Esophagus muscularis mucosa (tissue), 4 donors: Measurements from ENCODE around the gene GALNT7. TPM values are rescaled to one million over a fixed set of nuclear protein-coding genes. Genes with fewer than 3 reads are reported as not detected.

ENCODE experiments used
- DNase-seq: peaks from one replicate; pipeline ENCODE4 v3.0.0-alpha.2; 2017; ENCODE audit errors: extremely low spot score
- H3K27ac ChIP-seq, 4 donors: fragments of 200-600 bp; sonication (generic); replicated peaks in 1 of 4; 1 replicate in 3 of 4; 2 replicates in 1 of 4; pipeline ENCODE4 v1.5.1; 2016 to 2019; ENCODE audit warnings: mild to moderate bottlenecking in 1 of 4
- H3K27me3 ChIP-seq, 4 donors: fragments of 200-600 bp; sonication (generic); one replicate each; pipeline versions ENCODE4 v1.5.1 to v1.6.0; 2016 to 2019
- H3K36me3 ChIP-seq, 4 donors: fragments of 200-600 bp; sonication (generic); one replicate each; pipeline ENCODE4 v1.5.1; 2016 to 2019
- H3K4me1 ChIP-seq, 4 donors: fragments of 200-600 bp; sonication (generic); one replicate each; pipeline ENCODE4 v1.5.1; 2016 to 2019
- H3K4me3 ChIP-seq, 4 donors: fragments of 200-600 bp; sonication (generic); 1 replicate in 2 of 4; 2 replicates in 2 of 4; pipeline ENCODE4 v1.5.1; 2016 to 2019; ENCODE audit warnings: mild to moderate bottlenecking in 4 of 4, moderate library complexity in 1 of 4
- H3K9me3 ChIP-seq, 4 donors: fragments of 200-600 bp; sonication (generic); 1 replicate in 3 of 4; 2 replicates in 1 of 4; pipeline ENCODE4 v1.5.1; 2016 to 2019
- EP300 ChIP-seq: sonication (generic); formaldehyde crosslinking; IDR thresholded peaks from one replicate; pipeline ENCODE4 v1.6.1; 2017; ENCODE audit warnings: antibody characterized with exemption
- POLR2A ChIP-seq: fragments of 450-650 bp; IDR thresholded peaks from one replicate; pipeline ENCODE4 v1.6.1; 2017; ENCODE audit warnings: antibody characterized with exemption, moderate library complexity, mild to moderate bottlenecking, low read depth
- POLR2AphosphoS5 ChIP-seq, 2 donors: sonication (generic); formaldehyde crosslinking; IDR thresholded peaks; one replicate each; pipeline ENCODE4 v1.6.1; 2017; ENCODE audit warnings: antibody characterized with exemption in 2 of 2
- WGBS: methylation state at CpG from one replicate; pipeline ENCODE4 v1.1.5; 2018; 5-methylcytosine and 5-hydroxymethylcytosine counted together
- intact Hi-C: fragments of 100-400 bp; cut with DNase I; formaldehyde crosslinking; loops from one replicate; pipeline ENCODE4 v1.15.1; 2023
- total RNA-seq, 4 donors: library from RNA; depleted of rRNA; stranded (reverse); fragments of >200 nt; gene quantifications; one replicate each; pipeline versions ENCODE4 v1.1.0 to v1.2.1, GENCODE V29; 2016
- TF ChIP-seq, protein P1 (sequence below), 3 experiments: fragments of 200-600 bp in 2 of 3; fragments of 450-650 bp in 1 of 3; sonication (generic) in 2 of 3; IDR thresholded peaks; one replicate each; pipeline ENCODE4 v1.5.1; 2017 to 2019; ENCODE audit warnings: antibody characterized with exemption in 3 of 3, mild to moderate bottlenecking in 2 of 3, moderate library complexity in 1 of 3

Gene GALNT7
- total RNA-seq, 4 donors from 2014 or later = 9.6 to 20.2 (median 12.9) TPM

DNA sequence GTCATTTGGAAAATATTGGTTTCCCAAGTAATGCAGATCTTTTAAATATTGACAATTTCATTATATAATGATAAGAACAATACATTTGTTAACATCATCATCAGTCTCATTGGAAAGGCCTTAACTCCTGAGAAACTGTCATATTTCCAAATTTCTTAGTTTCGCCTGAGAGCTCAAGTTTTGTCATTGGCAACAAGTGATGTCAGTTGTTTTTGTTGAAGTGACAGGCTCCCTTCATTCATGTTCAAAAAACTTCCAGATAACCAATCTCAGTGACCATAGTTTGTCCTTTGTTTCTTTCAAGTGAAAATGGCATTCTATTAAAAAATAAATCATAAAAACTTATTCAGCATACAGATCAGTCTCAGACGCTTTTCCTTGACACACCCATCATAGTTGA, 93.8 kb downstream of the GALNT7 start:
- H3K4me3 ChIP-seq = no peak overlapping the region
- H3K4me1 ChIP-seq = peaks cover 4 to 12% (median 7%) of the 10 kb centered on the region in 4 donors
- TF ChIP-seq, protein P1, sequence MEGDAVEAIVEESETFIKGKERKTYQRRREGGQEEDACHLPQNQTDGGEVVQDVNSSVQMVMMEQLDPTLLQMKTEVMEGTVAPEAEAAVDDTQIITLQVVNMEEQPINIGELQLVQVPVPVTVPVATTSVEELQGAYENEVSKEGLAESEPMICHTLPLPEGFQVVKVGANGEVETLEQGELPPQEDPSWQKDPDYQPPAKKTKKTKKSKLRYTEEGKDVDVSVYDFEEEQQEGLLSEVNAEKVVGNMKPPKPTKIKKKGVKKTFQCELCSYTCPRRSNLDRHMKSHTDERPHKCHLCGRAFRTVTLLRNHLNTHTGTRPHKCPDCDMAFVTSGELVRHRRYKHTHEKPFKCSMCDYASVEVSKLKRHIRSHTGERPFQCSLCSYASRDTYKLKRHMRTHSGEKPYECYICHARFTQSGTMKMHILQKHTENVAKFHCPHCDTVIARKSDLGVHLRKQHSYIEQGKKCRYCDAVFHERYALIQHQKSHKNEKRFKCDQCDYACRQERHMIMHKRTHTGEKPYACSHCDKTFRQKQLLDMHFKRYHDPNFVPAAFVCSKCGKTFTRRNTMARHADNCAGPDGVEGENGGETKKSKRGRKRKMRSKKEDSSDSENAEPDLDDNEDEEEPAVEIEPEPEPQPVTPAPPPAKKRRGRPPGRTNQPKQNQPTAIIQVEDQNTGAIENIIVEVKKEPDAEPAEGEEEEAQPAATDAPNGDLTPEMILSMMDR (IDR thresholded peaks at IDR 0.05) = no peak
- TF ChIP-seq POLR2A (no peak), EP300 (no peak), POLR2AphosphoS5 (IDR thresholded peaks at IDR 0.05) (no peak)
- no peaks in the 10 kb centered on the region for H3K27me3 ChIP-seq
- no peak overlapping the region for H3K27ac ChIP-seq
- intact Hi-C loops = no loop called here
- no peak for DNase-seq
- no peaks in the 10 kb centered on the region for H3K36me3 ChIP-seq
- WGBS = 88% methylated on average over 2 of the region's 2 CpGs
- no peaks in the 10 kb centered on the region for H3K9me3 ChIP-seq

GRCh38 chr4:173264245-173264644, 95.6 kb downstream of the GALNT7 start:
- 62% methylated on average over 4 of the region's 4 CpGs for WGBS
- Histone ChIP-seq H3K27me3 (no peaks in the 10 kb centered on the region), H3K4me3 (no peak overlapping the region), H3K36me3 (no peaks in the 10 kb centered on the region), H3K27ac (no peak overlapping the region), H3K4me1 (peaks cover 4 to 8% (median 7%) of the 10 kb centered on the region in 4 donors), H3K9me3 (no peaks in the 10 kb centered on the region)
- no peak for TF ChIP-seq EP300
- TF ChIP-seq POLR2A = no peak
- TF ChIP-seq POLR2AphosphoS5 (IDR thresholded peaks at IDR 0.05) = no peak
- TF ChIP-seq, protein P1 (IDR thresholded peaks at IDR 0.05) = no peak
- DNase-seq = no peak
- intact Hi-C loops = no loop called here

DNA sequence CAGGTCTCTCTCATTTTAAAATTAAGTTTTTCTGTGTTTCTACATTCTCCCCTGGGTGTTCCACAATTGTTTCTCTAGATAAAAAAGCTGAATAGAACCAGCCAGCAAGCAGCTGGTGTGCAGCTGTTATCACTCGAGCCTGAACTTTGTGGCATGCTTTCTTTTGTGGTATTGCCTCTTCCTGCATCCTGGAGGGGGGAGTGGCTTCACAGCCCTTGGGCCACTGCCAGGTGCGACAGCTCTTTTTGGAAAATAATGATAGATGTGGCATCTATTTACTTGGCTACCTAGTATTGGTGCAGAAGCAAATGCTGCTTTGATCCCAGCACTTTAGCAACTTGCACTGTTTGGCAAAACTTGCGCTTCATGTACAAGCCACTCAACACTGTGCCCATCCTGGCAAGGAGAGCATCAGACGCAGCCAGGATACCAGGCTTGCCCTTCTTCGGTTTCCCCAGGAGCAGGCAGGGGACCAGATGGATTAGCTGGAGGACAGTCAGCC, 96.1 kb downstream of the GALNT7 start:
- no peak overlapping the region for H3K4me3 ChIP-seq
- WGBS = 74% methylated on average over 5 of the region's 5 CpGs
- no peaks in the 10 kb centered on the region for H3K36me3 ChIP-seq
- H3K27ac ChIP-seq = no peak overlapping the region
- TF ChIP-seq, protein P1 (IDR thresholded peaks at IDR 0.05) = no peak
- no peak for TF ChIP-seq EP300
- TF ChIP-seq POLR2A = no peak
- no peak for TF ChIP-seq POLR2AphosphoS5 (IDR thresholded peaks at IDR 0.05)
- H3K9me3 ChIP-seq = no peaks in the 10 kb centered on the region
- H3K27me3 ChIP-seq = no peaks in the 10 kb centered on the region
- peaks cover 4 to 8% (median 7%) of the 10 kb centered on the region in 4 donors for H3K4me1 ChIP-seq
- intact Hi-C loops = no loop called here
- no peak for DNase-seq

- H3K4me1 ChIP-seq = peaks cover 11 to 12% (median 12%) of the 10 kb centered on the region in 4 donors
- 95% methylated on average over 6 of the region's 6 CpGs for WGBS
Observed at GRCh38 chr4:173265751-173266150, 97.1 kb downstream of the GALNT7 start.

More at GRCh38 chr4:173265751-173266150, 97.1 kb downstream of the GALNT7 start:
- Histone ChIP-seq H3K4me3 (no peak overlapping the region), H3K27me3 (no peaks in the 10 kb centered on the region), H3K9me3 (no peaks in the 10 kb centered on the region), H3K36me3 (no peaks in the 10 kb centered on the region), H3K27ac (no peak overlapping the region)
- intact Hi-C loops = no loop called here
- no peak for TF ChIP-seq POLR2AphosphoS5 (IDR thresholded peaks at IDR 0.05)
- no peak for TF ChIP-seq POLR2A
- TF ChIP-seq EP300 = no peak
- TF ChIP-seq, protein P1 (IDR thresholded peaks at IDR 0.05) = no peak
- DNase-seq = no peak
